K562 (cell line): ENCODE data around the gene KLHL29. TPM values are rescaled to one million over a fixed set of nuclear protein-coding genes. Genes with fewer than 3 reads are reported as not detected.

Source experiments
- BHLHE40 ChIP-seq: IDR thresholded peaks from 2 replicates; pipeline ENCODE4 v1.6.1; 2011; ENCODE audit warnings: low read length, improper control_type of control experiment
- CEBPG ChIP-seq, 3 experiments: fragments of 200-800 bp in 1 of 3; sonication (Bioruptor generic) in 1 of 3; sonication (generic) in 1 of 3; formaldehyde crosslinking in 1 of 3; IDR thresholded peaks in 2 of 3; conservative IDR thresholded peaks in 1 of 3; 2 replicates each; pipeline versions ENCODE4 v1.6.1 to v1.8.0; 2016 to 2022; ENCODE audit warnings: missing compliant biosample characterization in 2 of 3, missing genetic modification characterization in 2 of 3, mild to moderate bottlenecking in 1 of 3, missing genetic modification reagents in 1 of 3
- CREBBP ChIP-seq: IDR thresholded peaks from one replicate; pipeline ENCODE4 v1.6.1; 2012; ENCODE audit warnings: low read depth, mild to moderate bottlenecking, control low read depth, inconsistent platforms, low read length
- ELF4 ChIP-seq: fragments of 450-650 bp; formaldehyde crosslinking; IDR thresholded peaks from 2 replicates; pipeline ENCODE4 v1.4.0; 2022; ENCODE audit warnings: missing genetic modification characterization
- GTF2A2 ChIP-seq: IDR thresholded peaks from 2 replicates; pipeline ENCODE4 v1.6.1; 2016; ENCODE audit warnings: mild to moderate bottlenecking, missing genetic modification characterization, missing compliant biosample characterization
- GTF2E2 ChIP-seq: fragments of 200-800 bp; sonication (Bioruptor generic); IDR thresholded peaks from 2 replicates; pipeline ENCODE4 v1.6.1; 2016; ENCODE audit warnings: missing genetic modification characterization, missing compliant biosample characterization
- HMGN3 ChIP-seq: IDR thresholded peaks from 2 replicates; pipeline ENCODE4 v1.6.1; 2011; ENCODE audit warnings: borderline replicate concordance, low read depth, mild to moderate bottlenecking, mixed read lengths, low read length; ENCODE audit not compliant: insufficient read length; ENCODE audit errors: extremely low read depth
- IFI16 ChIP-seq: fragments of 250-450 bp; sonication (Bioruptor Pico); IDR thresholded peaks from 2 replicates; pipeline ENCODE4 v2.1.2; 2022; ENCODE audit warnings: mild to moderate bottlenecking, inconsistent platforms
- IRF1 ChIP-seq: sonication (generic); formaldehyde crosslinking; IDR thresholded peaks from 2 replicates; pipeline ENCODE4 v1.8.0; 2022; ENCODE audit warnings: missing genetic modification reagents, mild to moderate bottlenecking, borderline replicate concordance
- NRF1 ChIP-seq, 2 experiments: fragments of 450-650 bp; IDR thresholded peaks in 1 of 2; conservative IDR thresholded peaks in 1 of 2; 2 replicates each; pipeline ENCODE4 v1.6.1; 2014; ENCODE audit warnings: mild to moderate bottlenecking in 2 of 2
- RBM34 ChIP-seq: fragments of 200-400 bp; formaldehyde crosslinking; IDR thresholded peaks from 2 replicates; pipeline ENCODE4 v1.6.1; 2018; ENCODE audit warnings: low read length, borderline replicate concordance; ENCODE audit not compliant: insufficient read depth
- SAFB2 ChIP-seq: fragments of 200-400 bp; formaldehyde crosslinking; IDR thresholded peaks from 2 replicates; pipeline ENCODE4 v1.6.1; 2018; ENCODE audit warnings: borderline replicate concordance, low read length, low read depth, moderate library complexity; ENCODE audit not compliant: severe bottlenecking
- ZNF639 ChIP-seq, 2 experiments: fragments of 200-800 bp in 1 of 2; sonication (Bioruptor generic) in 1 of 2; sonication (generic) in 1 of 2; formaldehyde crosslinking in 1 of 2; IDR thresholded peaks in 1 of 2; conservative IDR thresholded peaks in 1 of 2; 2 replicates each; pipeline versions ENCODE4 v1.5.0 to v1.6.1; 2016 to 2020; ENCODE audit warnings: missing compliant biosample characterization in 1 of 2, missing genetic modification characterization in 1 of 2, missing genetic modification reagents in 1 of 2
- polyA plus RNA-seq, 8 experiments: library from polyadenylated mRNA; depleted of rRNA in 4 of 8; stranded (reverse) in 5 of 8; unstranded in 3 of 8; fragments of >200 nt; fragmentation: Nextera tagmentation in 2 of 8; fragmentation: Illumina TruSeq in 1 of 8; extraction: Ambion mirVana in 2 of 8; extraction: Trizol in 1 of 8; gene quantifications; 2 replicates each; pipeline versions ENCODE4 v1.2.1 to v1.2.3, GENCODE V29; 2011 to 2014; ENCODE audit warnings: inconsistent platforms in 1 of 8, missing spikeins in 1 of 8
- total RNA-seq, 7 experiments: library from RNA; depleted of rRNA in 6 of 7; stranded (reverse); fragments of >200 nt in 6 of 7; fragmentation: Illumina TruSeq in 2 of 7; extraction: Trizol in 2 of 7; gene quantifications; 2 replicates each; pipeline versions ENCODE4 v1.2.1 to v1.2.3, GENCODE V29; 2011 to 2021; ENCODE audit warnings: low replicate concordance in 1 of 7
- TF ChIP-seq, protein P1 (sequence below): IDR thresholded peaks from 3 replicates; pipeline ENCODE4 v1.6.1; 2011; ENCODE audit warnings: borderline replicate concordance, mild to moderate bottlenecking; ENCODE audit not compliant: insufficient read length, insufficient read depth
- TF ChIP-seq, protein P2 (sequence below): fragments of 450-650 bp; formaldehyde crosslinking; IDR thresholded peaks from 2 replicates; pipeline ENCODE4 v1.4.0; 2020; ENCODE audit warnings: mild to moderate bottlenecking, mixed read lengths
- TF ChIP-seq, protein P3 (sequence below): fragments of 250-450 bp; sonication (Bioruptor Pico); IDR thresholded peaks from 2 replicates; pipeline ENCODE4 v1.5.0; 2021; ENCODE audit warnings: mild to moderate bottlenecking, borderline replicate concordance

The KLHL29 gene
- total and polyA plus RNA-seq, 9 of the 15 experiments (the other 6 are each of a cell fraction or from before 2014, with no cell fraction given), result 0.03 to 0.31 (median 0.08) TPM; not detected in 1

- TF ChIP-seq CEBPG (CRISPR knock-in tag; IDR thresholded peaks at IDR 0.05) (no peak), CEBPG (tag; conservative IDR thresholded peaks at IDR 0.05 in 1 of 2, IDR thresholded peaks at IDR 0.05 in 1 of 2) (no peak), ELF4 (no peak), HMGN3 (no peak), IFI16 (no peak), NRF1 (conservative IDR thresholded peaks at IDR 0.05 in 1 of 2, IDR thresholded peaks at IDR 0.05 in 1 of 2) (no peak), GTF2A2 (tag) (no peak), BHLHE40 (peak; percentile 66), ZNF639 (CRISPR knock-in tag; conservative IDR thresholded peaks at IDR 0.05 in 1 of 2, IDR thresholded peaks at IDR 0.05 in 1 of 2) (peak in 1 of 2 experiments; percentile 68; a peak in 1 of 4 replicates), SAFB2 (no peak), GTF2E2 (tag) (no peak), RBM34 (no peak), CREBBP (no peak), IRF1 (CRISPR knock-in tag) (no peak)
- TF ChIP-seq, protein P1, sequence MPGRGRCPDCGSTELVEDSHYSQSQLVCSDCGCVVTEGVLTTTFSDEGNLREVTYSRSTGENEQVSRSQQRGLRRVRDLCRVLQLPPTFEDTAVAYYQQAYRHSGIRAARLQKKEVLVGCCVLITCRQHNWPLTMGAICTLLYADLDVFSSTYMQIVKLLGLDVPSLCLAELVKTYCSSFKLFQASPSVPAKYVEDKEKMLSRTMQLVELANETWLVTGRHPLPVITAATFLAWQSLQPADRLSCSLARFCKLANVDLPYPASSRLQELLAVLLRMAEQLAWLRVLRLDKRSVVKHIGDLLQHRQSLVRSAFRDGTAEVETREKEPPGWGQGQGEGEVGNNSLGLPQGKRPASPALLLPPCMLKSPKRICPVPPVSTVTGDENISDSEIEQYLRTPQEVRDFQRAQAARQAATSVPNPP, result no peak
- TF ChIP-seq, protein P2, sequence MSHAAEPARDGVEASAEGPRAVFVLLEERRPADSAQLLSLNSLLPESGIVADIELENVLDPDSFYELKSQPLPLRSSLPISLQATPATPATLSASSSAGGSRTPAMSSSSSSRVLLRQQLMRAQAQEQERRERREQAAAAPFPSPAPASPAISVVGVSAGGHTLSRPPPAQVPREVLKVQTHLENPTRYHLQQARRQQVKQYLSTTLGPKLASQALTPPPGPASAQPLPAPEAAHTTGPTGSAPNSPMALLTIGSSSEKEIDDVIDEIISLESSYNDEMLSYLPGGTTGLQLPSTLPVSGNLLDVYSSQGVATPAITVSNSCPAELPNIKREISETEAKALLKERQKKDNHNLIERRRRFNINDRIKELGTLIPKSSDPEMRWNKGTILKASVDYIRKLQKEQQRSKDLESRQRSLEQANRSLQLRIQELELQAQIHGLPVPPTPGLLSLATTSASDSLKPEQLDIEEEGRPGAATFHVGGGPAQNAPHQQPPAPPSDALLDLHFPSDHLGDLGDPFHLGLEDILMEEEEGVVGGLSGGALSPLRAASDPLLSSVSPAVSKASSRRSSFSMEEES (CRISPR knock-in tag), result no peak
- TF ChIP-seq, protein P3, sequence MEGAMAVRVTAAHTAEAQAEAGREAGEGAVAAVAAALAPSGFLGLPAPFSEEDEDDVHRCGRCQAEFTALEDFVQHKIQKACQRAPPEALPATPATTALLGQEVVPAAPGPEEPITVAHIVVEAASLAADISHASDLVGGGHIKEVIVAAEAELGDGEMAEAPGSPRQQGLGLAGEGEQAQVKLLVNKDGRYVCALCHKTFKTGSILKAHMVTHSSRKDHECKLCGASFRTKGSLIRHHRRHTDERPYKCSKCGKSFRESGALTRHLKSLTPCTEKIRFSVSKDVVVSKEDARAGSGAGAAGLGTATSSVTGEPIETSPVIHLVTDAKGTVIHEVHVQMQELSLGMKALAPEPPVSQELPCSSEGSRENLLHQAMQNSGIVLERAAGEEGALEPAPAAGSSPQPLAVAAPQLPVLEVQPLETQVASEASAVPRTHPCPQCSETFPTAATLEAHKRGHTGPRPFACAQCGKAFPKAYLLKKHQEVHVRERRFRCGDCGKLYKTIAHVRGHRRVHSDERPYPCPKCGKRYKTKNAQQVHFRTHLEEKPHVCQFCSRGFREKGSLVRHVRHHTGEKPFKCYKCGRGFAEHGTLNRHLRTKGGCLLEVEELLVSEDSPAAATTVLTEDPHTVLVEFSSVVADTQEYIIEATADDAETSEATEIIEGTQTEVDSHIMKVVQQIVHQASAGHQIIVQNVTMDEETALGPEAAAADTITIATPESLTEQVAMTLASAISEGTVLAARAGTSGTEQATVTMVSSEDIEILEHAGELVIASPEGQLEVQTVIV (CRISPR knock-in tag), result no peak
Observed at GRCh38 chr2:23449413-23449812, 64.4 kb downstream of the KLHL29 start (continued).
